Activated T-helper 17 cell treated with anti-CD3 and anti-CD28 coated beads, Interleukin-2, amount 50 U/mL, for 72 hours (primary cell): Measurements from ENCODE around the gene CACNG5. TPM values are rescaled to one million over a fixed set of nuclear protein-coding genes. Genes with fewer than 3 reads are reported as not detected.

Source experiments
- ATAC-seq: fragments of 150-1000 bp; cut with Tn5 transposase; replicated peaks from 2 replicates; pipeline ENCODE4 v1.10.0; 2021; ENCODE audit warnings: mild to moderate bottlenecking, moderate library complexity
- H3K27ac Mint-ChIP-seq: one replicate; pipeline ENCODE4 v1.8.0; 2022; ENCODE audit warnings: mixed read lengths
- H3K27me3 Mint-ChIP-seq: one replicate; pipeline ENCODE4 v1.8.0; 2022; ENCODE audit warnings: mixed read lengths
- H3K36me3 Mint-ChIP-seq: one replicate; pipeline ENCODE4 v1.8.0; 2022; ENCODE audit warnings: low read depth, mild to moderate bottlenecking, mixed read lengths
- H3K4me1 Mint-ChIP-seq: one replicate; pipeline ENCODE4 v1.8.0; 2022; ENCODE audit warnings: mixed read lengths
- H3K4me3 Mint-ChIP-seq: one replicate; pipeline ENCODE4 v1.8.0; 2022; ENCODE audit warnings: mild to moderate bottlenecking, mixed read lengths
- H3K9me3 Mint-ChIP-seq: one replicate; pipeline ENCODE4 v1.8.0; 2022; ENCODE audit warnings: mixed read lengths
- total RNA-seq, 2 donors: library from RNA; stranded (reverse); gene quantifications; one replicate each; pipeline ENCODE4 v1.2.3, GENCODE V29; 2022

The CACNG5 gene
- not detected for total RNA-seq

GRCh38 chr17:66834919-66835454 lies at the start of gene CACNG5:
TSS of gene CACNG5 (plus strand) at chr17:66835117. CDS start at chr17:66877333, 42,216 bp downstream.
- no peaks in the 10 kb centered on the region for H3K36me3 Mint-ChIP-seq
- no peak within 1 kb of the TSS for H3K4me3 Mint-ChIP-seq
- H3K27ac Mint-ChIP-seq = no peak within 1 kb of the TSS
- no peaks in the 10 kb centered on the region for H3K4me1 Mint-ChIP-seq
- no peaks in the 10 kb centered on the region for H3K9me3 Mint-ChIP-seq
- H3K27me3 Mint-ChIP-seq = peaks cover 57% of the 10 kb centered on the region
- ATAC-seq = no peak

GRCh38 chr17:66786107-66786506 lies 48.8 kb upstream of the CACNG5 start:
- no peak overlapping the region for H3K27ac Mint-ChIP-seq
- no peaks in the 10 kb centered on the region for H3K27me3 Mint-ChIP-seq
- no peaks in the 10 kb centered on the region for H3K9me3 Mint-ChIP-seq
- peaks cover 58% of the 10 kb centered on the region for H3K36me3 Mint-ChIP-seq
- H3K4me1 Mint-ChIP-seq = no peaks in the 10 kb centered on the region
- ATAC-seq = no peak
- no peak overlapping the region for H3K4me3 Mint-ChIP-seq

GRCh38 chr17:66787914-66788313 lies 47.0 kb upstream of the CACNG5 start:
- Mint-ChIP-seq H3K9me3 (no peaks in the 10 kb centered on the region), H3K27me3 (no peaks in the 10 kb centered on the region), H3K4me3 (no peak overlapping the region), H3K4me1 (no peaks in the 10 kb centered on the region), H3K36me3 (peaks cover 76% of the 10 kb centered on the region), H3K27ac (peak overlapping the region; percentile 15)
- no peak for ATAC-seq

- H3K36me3 Mint-ChIP-seq = peaks cover 88% of the 10 kb centered on the region
- H3K27me3 Mint-ChIP-seq = no peaks in the 10 kb centered on the region
- H3K4me1 Mint-ChIP-seq = no peaks in the 10 kb centered on the region
- no peaks in the 10 kb centered on the region for H3K9me3 Mint-ChIP-seq
- no peak overlapping the region for H3K27ac Mint-ChIP-seq
- no peak for ATAC-seq
- H3K4me3 Mint-ChIP-seq = no peak overlapping the region
Measured at GRCh38 chr17:66789093-66789492, 45.8 kb upstream of the CACNG5 start.

- Mint-ChIP-seq H3K27ac (no peak overlapping the region), H3K4me1 (no peaks in the 10 kb centered on the region), H3K27me3 (no peaks in the 10 kb centered on the region), H3K4me3 (no peak overlapping the region), H3K9me3 (no peaks in the 10 kb centered on the region), H3K36me3 (peaks cover 91% of the 10 kb centered on the region)
- ATAC-seq = no peak
Measured at GRCh38 chr17:66789961-66790437, 44.9 kb upstream of the CACNG5 start.

- Mint-ChIP-seq H3K4me3 (no peak overlapping the region), H3K9me3 (no peaks in the 10 kb centered on the region), H3K36me3 (peaks cover 90% of the 10 kb centered on the region), H3K27me3 (no peaks in the 10 kb centered on the region), H3K27ac (no peak overlapping the region), H3K4me1 (no peaks in the 10 kb centered on the region)
- no peak for ATAC-seq
Measured at GRCh38 chr17:66790501-66791061, 44.3 kb upstream of the CACNG5 start.

GRCh38 chr17:66791347-66791746 lies 43.6 kb upstream of the CACNG5 start:
- no peak overlapping the region for H3K4me3 Mint-ChIP-seq
- no peaks in the 10 kb centered on the region for H3K27me3 Mint-ChIP-seq
- H3K4me1 Mint-ChIP-seq = no peaks in the 10 kb centered on the region
- no peaks in the 10 kb centered on the region for H3K9me3 Mint-ChIP-seq
- H3K27ac Mint-ChIP-seq = peak overlapping the region; percentile 62
- peaks cover 94% of the 10 kb centered on the region for H3K36me3 Mint-ChIP-seq
- ATAC-seq = no peak

- Mint-ChIP-seq H3K36me3 (peaks cover 87% of the 10 kb centered on the region), H3K27me3 (no peaks in the 10 kb centered on the region), H3K4me3 (no peak overlapping the region), H3K27ac (no peak overlapping the region), H3K4me1 (no peaks in the 10 kb centered on the region), H3K9me3 (no peaks in the 10 kb centered on the region)
- ATAC-seq = no peak
Measured at GRCh38 chr17:66793814-66794213, 41.1 kb upstream of the CACNG5 start.

GRCh38 chr17:66795486-66795885 lies 39.4 kb upstream of the CACNG5 start:
- Mint-ChIP-seq H3K27ac (no peak overlapping the region), H3K4me3 (no peak overlapping the region), H3K27me3 (no peaks in the 10 kb centered on the region), H3K4me1 (no peaks in the 10 kb centered on the region), H3K9me3 (no peaks in the 10 kb centered on the region), H3K36me3 (peaks cover 76% of the 10 kb centered on the region)
- ATAC-seq = no peak

- Mint-ChIP-seq H3K4me3 (no peak overlapping the region), H3K4me1 (no peaks in the 10 kb centered on the region), H3K36me3 (peaks cover 54% of the 10 kb centered on the region), H3K27ac (no peak overlapping the region), H3K9me3 (no peaks in the 10 kb centered on the region), H3K27me3 (no peaks in the 10 kb centered on the region)
- ATAC-seq = no peak
Measured at GRCh38 chr17:66799849-66800537, 34.9 kb upstream of the CACNG5 start.

GRCh38 chr17:66803474-66803951 lies 31.4 kb upstream of the CACNG5 start:
- Mint-ChIP-seq H3K4me3 (no peak overlapping the region), H3K9me3 (no peaks in the 10 kb centered on the region), H3K27ac (no peak overlapping the region), H3K4me1 (no peaks in the 10 kb centered on the region), H3K36me3 (peaks cover 37% of the 10 kb centered on the region), H3K27me3 (no peaks in the 10 kb centered on the region)
- ATAC-seq = no peak

- peaks cover 33% of the 10 kb centered on the region for H3K36me3 Mint-ChIP-seq
- no peaks in the 10 kb centered on the region for H3K9me3 Mint-ChIP-seq
- H3K27ac Mint-ChIP-seq = no peak overlapping the region
- H3K27me3 Mint-ChIP-seq = no peaks in the 10 kb centered on the region
- H3K4me3 Mint-ChIP-seq = no peak overlapping the region
- no peak for ATAC-seq
- no peaks in the 10 kb centered on the region for H3K4me1 Mint-ChIP-seq
Measured at GRCh38 chr17:66805567-66805966, 29.4 kb upstream of the CACNG5 start.

GRCh38 chr17:66807182-66807581 lies 27.7 kb upstream of the CACNG5 start:
- Mint-ChIP-seq H3K27ac (no peak overlapping the region), H3K27me3 (no peaks in the 10 kb centered on the region), H3K9me3 (no peaks in the 10 kb centered on the region), H3K36me3 (peaks cover 26% of the 10 kb centered on the region), H3K4me1 (no peaks in the 10 kb centered on the region), H3K4me3 (no peak overlapping the region)
- ATAC-seq = no peak

GRCh38 chr17:66809408-66809807 lies 25.5 kb upstream of the CACNG5 start:
- Mint-ChIP-seq H3K27ac (no peak overlapping the region), H3K27me3 (no peaks in the 10 kb centered on the region), H3K4me3 (no peak overlapping the region), H3K4me1 (no peaks in the 10 kb centered on the region), H3K9me3 (no peaks in the 10 kb centered on the region), H3K36me3 (peaks cover 17% of the 10 kb centered on the region)
- ATAC-seq = no peak
